Prostate gland (tissue), 2 donors: Measurements from ENCODE around the gene RPS6KL1. TPM values are rescaled to one million over a fixed set of nuclear protein-coding genes. Genes with fewer than 3 reads are reported as not detected.

ENCODE experiments used
- DNase-seq: peaks from one replicate; pipeline ENCODE4 v3.0.0-alpha.2; 2019; ENCODE audit warnings: low spot score
- H3K27ac ChIP-seq, 2 donors: fragments of 200-600 bp; sonication (generic); 2 replicates each; pipeline ENCODE4 v1.5.1; 2017 to 2019
- H3K27me3 ChIP-seq: fragments of 200-600 bp; sonication (generic); replicated peaks from 2 replicates; pipeline ENCODE4 v1.5.1; 2019; ENCODE audit not compliant: insufficient read depth
- H3K36me3 ChIP-seq, 2 donors: fragments of 200-600 bp; sonication (generic); 1 replicate in 1 of 2; 2 replicates in 1 of 2; pipeline versions ENCODE4 v1.5.1 to v1.8.1; 2017 to 2019
- H3K4me1 ChIP-seq: fragments of 200-600 bp; sonication (generic); replicated peaks from 2 replicates; pipeline ENCODE4 v1.5.1; 2019
- H3K4me3 ChIP-seq, 2 donors: fragments of 200-600 bp; sonication (generic); 2 replicates each; pipeline ENCODE4 v1.5.1; 2017 to 2019
- H3K9me3 ChIP-seq: fragments of 200-600 bp; sonication (generic); 2 replicates; pipeline ENCODE4 v1.5.1; 2017
- POLR2A ChIP-seq: fragments of 450-650 bp; IDR thresholded peaks from one replicate; pipeline ENCODE4 v1.6.1; 2016; ENCODE audit warnings: antibody characterized with exemption, mild to moderate bottlenecking
- POLR2AphosphoS5 ChIP-seq: sonication (generic); formaldehyde crosslinking; IDR thresholded peaks from one replicate; pipeline ENCODE4 v1.6.1; 2017; ENCODE audit warnings: antibody characterized with exemption
- WGBS: methylation state at CpG from one replicate; pipeline ENCODE4 v1.1.5; 2018; 5-methylcytosine and 5-hydroxymethylcytosine counted together
- intact Hi-C: fragments of 100-400 bp; cut with DNase I; formaldehyde crosslinking; loops from one replicate; pipeline ENCODE4 v1.14.2; 2022
- total RNA-seq, 2 donors: library from RNA; depleted of rRNA; stranded (reverse); fragments of >200 nt; gene quantifications; one replicate each; pipeline ENCODE4 v1.1.0, GENCODE V29; 2016
- TF ChIP-seq, protein P1 (sequence below), 4 experiments: fragments of 200-600 bp in 2 of 4; fragments of 450-650 bp in 2 of 4; sonication (generic) in 2 of 4; IDR thresholded peaks; 1 replicate in 3 of 4; 2 replicates in 1 of 4; pipeline ENCODE4 v1.5.1; 2016 to 2019; ENCODE audit warnings: antibody characterized with exemption in 4 of 4, mild to moderate bottlenecking in 2 of 4, moderate library complexity in 2 of 4

Gene RPS6KL1
- total RNA-seq, 2 donors from 2014 or later: 1.5 to 15.1 TPM

DNA sequence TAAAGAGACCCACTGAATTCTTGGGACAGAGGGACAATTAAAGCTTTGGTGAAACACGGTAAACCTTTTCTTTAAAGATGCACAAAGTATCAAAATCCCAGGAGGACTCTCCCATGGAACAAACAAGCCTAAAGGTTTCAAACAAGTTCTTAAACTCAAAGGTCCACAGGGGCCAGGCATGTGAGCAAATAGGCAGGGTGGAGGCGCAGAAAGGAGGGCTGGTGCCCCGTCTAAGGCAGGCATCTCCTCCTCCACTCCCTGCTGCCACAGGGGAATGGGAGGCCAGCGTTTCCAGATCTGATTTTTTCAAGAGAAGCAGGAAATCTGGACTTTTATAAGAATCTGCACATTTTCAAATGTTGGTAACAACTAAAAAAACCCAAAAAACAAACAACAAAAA lies 7.6 kb downstream of the RPS6KL1 start:
- DNase-seq: no peak
- Histone ChIP-seq H3K36me3 (no peaks in the 10 kb centered on the region), H3K9me3 (no peaks in the 10 kb centered on the region), H3K4me3 (no peak overlapping the region), H3K27me3 (no peaks in the 10 kb centered on the region), H3K27ac (no peak overlapping the region), H3K4me1 (no peaks in the 10 kb centered on the region)
- no peak for TF ChIP-seq POLR2A
- no peak for TF ChIP-seq POLR2AphosphoS5
- TF ChIP-seq, protein P1, sequence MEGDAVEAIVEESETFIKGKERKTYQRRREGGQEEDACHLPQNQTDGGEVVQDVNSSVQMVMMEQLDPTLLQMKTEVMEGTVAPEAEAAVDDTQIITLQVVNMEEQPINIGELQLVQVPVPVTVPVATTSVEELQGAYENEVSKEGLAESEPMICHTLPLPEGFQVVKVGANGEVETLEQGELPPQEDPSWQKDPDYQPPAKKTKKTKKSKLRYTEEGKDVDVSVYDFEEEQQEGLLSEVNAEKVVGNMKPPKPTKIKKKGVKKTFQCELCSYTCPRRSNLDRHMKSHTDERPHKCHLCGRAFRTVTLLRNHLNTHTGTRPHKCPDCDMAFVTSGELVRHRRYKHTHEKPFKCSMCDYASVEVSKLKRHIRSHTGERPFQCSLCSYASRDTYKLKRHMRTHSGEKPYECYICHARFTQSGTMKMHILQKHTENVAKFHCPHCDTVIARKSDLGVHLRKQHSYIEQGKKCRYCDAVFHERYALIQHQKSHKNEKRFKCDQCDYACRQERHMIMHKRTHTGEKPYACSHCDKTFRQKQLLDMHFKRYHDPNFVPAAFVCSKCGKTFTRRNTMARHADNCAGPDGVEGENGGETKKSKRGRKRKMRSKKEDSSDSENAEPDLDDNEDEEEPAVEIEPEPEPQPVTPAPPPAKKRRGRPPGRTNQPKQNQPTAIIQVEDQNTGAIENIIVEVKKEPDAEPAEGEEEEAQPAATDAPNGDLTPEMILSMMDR (IDR thresholded peaks at IDR 0.05): no peak
- 75% methylated on average over 4 of the region's 4 CpGs for WGBS
- intact Hi-C loops: loop anchor here (2.0 kb wide), 1 partner anchor 173 kb away; no protein-coding TSS in a partner anchor

DNA sequence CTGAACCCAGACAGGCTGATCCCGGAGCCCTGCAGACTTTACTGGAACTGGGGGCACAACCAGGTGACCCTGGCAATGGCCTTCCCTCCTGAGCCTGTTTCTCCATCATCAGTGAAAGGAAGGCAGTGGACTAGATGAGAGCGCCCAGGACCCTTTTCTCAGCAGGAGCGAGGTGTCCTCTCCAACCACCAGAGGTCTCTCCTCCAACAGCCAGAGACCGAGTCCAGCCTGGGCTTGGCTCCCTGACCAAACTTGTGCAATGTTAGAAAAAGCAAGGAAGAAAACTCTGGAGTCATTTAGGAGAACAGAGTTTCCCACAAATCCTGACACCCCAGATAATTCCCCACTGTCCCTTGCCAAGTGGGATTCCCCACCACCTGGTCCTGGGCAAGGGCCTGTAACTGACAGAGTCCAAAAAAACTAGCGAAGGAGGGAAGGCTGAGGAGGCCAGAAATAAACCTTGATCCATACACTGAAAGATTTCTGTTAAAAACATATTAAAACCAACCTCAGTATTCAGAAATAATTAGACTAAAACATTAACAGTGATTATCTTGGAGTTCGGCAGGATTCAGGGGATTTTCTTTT lies 9.0 kb downstream of the RPS6KL1 start:
- Histone ChIP-seq H3K27me3 (no peaks in the 10 kb centered on the region), H3K36me3 (no peaks in the 10 kb centered on the region), H3K4me3 (no peak overlapping the region), H3K4me1 (no peaks in the 10 kb centered on the region), H3K9me3 (no peaks in the 10 kb centered on the region), H3K27ac (peak overlapping the region in 1 of 2 donors; percentile 21)
- peak; percentile 68 for DNase-seq
- TF ChIP-seq POLR2A (no peak), POLR2AphosphoS5 (peak; percentile 46)
- TF ChIP-seq, protein P1 (IDR thresholded peaks at IDR 0.05): peak; percentile 25 to 77 (median 66)
- 34% methylated on average over 6 of the region's 6 CpGs for WGBS
- intact Hi-C loops: loop anchor here (2.0 kb wide), 1 partner anchor 175 kb away; no protein-coding TSS in a partner anchor

DNA sequence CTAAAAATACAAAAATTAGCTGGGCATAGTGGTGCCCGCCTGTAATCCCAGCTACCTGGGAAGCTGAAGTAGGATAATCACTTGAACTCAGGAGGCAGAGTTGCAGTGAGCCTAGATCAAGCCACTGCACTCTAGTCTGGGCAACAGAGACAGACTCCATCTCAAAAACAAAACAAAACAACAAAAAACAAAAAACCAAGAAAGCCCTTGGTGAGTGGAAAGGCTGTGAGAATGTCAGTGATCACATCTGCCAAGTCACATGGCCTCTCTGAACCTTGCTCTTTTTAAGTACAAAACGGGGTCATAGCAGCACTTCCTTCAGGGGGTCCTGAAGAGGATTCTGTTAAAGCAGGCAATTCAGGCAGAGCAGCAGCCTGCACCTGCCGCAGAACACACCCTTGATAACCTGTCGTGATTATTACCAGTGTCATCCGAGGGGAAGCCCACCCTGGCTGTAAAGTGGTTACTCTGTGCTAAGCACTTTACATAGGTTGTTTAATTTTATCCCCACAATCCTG lies 9.6 kb downstream of the RPS6KL1 start:
- Histone ChIP-seq H3K9me3 (no peaks in the 10 kb centered on the region), H3K36me3 (no peaks in the 10 kb centered on the region), H3K4me3 (no peak overlapping the region), H3K27me3 (no peaks in the 10 kb centered on the region), H3K4me1 (no peaks in the 10 kb centered on the region), H3K27ac (no peak overlapping the region)
- intact Hi-C loops: no loop called here
- DNase-seq: no peak
- 63% methylated on average over 5 of the region's 5 CpGs for WGBS
- TF ChIP-seq, protein P1 (IDR thresholded peaks at IDR 0.05): no peak
- no peak for TF ChIP-seq POLR2A
- TF ChIP-seq POLR2AphosphoS5: no peak

DNA sequence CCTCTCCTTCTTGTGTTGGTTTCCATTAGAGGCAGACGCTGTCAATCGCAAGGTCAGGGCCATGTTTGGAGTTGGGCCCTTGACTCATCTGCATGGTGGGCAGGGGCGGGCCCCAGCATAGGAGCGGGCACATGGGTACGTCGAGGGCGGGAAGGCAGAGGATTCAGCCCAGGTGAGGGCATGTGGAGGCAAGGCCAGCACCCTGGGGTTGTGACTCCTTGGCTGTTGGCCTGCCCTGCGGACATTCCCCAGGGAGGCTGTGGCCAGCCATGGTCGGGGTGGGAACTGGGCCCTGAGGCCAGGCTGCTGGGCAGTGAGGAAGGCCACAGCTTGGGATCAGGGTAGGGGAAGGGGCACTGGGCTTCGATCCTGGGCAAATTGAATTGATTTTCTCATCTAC lies 10.3 kb downstream of the RPS6KL1 start:
- Histone ChIP-seq H3K4me1 (no peaks in the 10 kb centered on the region), H3K9me3 (no peaks in the 10 kb centered on the region), H3K4me3 (no peak overlapping the region), H3K36me3 (no peaks in the 10 kb centered on the region), H3K27ac (no peak overlapping the region), H3K27me3 (no peaks in the 10 kb centered on the region)
- intact Hi-C loops: no loop called here
- TF ChIP-seq, protein P1 (IDR thresholded peaks at IDR 0.05): no peak
- TF ChIP-seq POLR2A (no peak), POLR2AphosphoS5 (no peak)
- DNase-seq: no peak
- WGBS: 89% methylated on average over 10 of the region's 10 CpGs

DNA sequence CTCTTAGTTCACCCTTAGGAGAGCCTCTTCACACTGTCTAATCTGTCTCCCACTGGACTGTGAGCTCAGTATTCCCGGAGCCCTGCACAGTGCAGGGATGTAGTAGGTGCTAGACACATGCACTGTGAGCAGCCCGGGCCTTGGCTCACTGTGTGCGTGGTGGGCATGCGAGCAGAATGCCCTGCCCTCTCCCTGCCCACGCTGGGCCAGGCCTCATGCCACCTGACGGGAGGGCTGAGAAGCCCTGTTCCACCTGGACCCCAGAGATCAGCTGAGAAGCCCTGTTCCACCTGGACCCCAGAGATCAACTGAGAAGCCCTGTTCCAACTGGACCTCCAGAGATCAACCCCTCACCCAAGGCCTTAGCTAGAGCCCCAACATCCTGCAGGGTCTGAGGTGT lies 10.9 kb downstream of the RPS6KL1 start:
- H3K4me3 ChIP-seq: no peak overlapping the region
- H3K4me1 ChIP-seq: no peaks in the 10 kb centered on the region
- WGBS: 90% methylated on average over 6 of the region's 6 CpGs
- TF ChIP-seq, protein P1 (IDR thresholded peaks at IDR 0.05): no peak
- TF ChIP-seq POLR2A (no peak), POLR2AphosphoS5 (no peak)
- H3K27ac ChIP-seq: no peak overlapping the region
- no peaks in the 10 kb centered on the region for H3K9me3 ChIP-seq
- intact Hi-C loops: no loop called here
- no peaks in the 10 kb centered on the region for H3K36me3 ChIP-seq
- H3K27me3 ChIP-seq: no peaks in the 10 kb centered on the region
- DNase-seq: no peak
